IMR-90 (cell line): ENCODE data around the gene SETD3. TPM values are rescaled to one million over a fixed set of nuclear protein-coding genes. Genes with fewer than 3 reads are reported as not detected.

Experiments used
- ATAC-seq: fragments of 200-7000 bp; cut with Tn5 transposase; 2 replicates; pipeline ENCODE4 v1.9.1; 2020; ENCODE audit warnings: low read depth, mild to moderate bottlenecking, moderate library complexity
- BruUV-seq: library from RNA; stranded (reverse); fragments of 400-500 nt; replicated peaks from 2 replicates; lab custom pipeline; 2021; lab: Mats Ljungman, UMichigan
- CTCF ChIA-PET: fragments of 300-600 bp; formaldehyde crosslinking; extraction: SDS; loops from one replicate; lab custom pipeline; 2021; ENCODE audit warnings: antibody characterized with exemption; lab: Yijun Ruan, JAX
- POLR2A ChIA-PET: fragments of 300-600 bp; sonication (Branson Sonifier 250); formaldehyde crosslinking; loops from one replicate; lab custom pipeline; 2022; ENCODE audit warnings: antibody characterized with exemption; ENCODE audit not compliant: unreplicated experiment; lab: Charles Lee
- DNase-seq: peaks from one replicate; pipeline ENCODE4 v3.0.0; 2013
- H2AFZ ChIP-seq: replicated peaks from 2 replicates; pipeline ENCODE3; 2013; ENCODE audit warnings: low read length, mild to moderate bottlenecking; ENCODE audit not compliant: poor library complexity
- H2AK5ac ChIP-seq: 2 replicates; pipeline ENCODE4 v1.6.1; 2013; ENCODE audit warnings: low read depth, low read length, inconsistent platforms
- H2AK9ac ChIP-seq: replicated peaks from 2 replicates; pipeline ENCODE3; 2013; ENCODE audit warnings: mild to moderate bottlenecking, low read depth, low read length, moderate library complexity; ENCODE audit not compliant: poor library complexity
- H2BK120ac ChIP-seq: 2 replicates; pipeline ENCODE4 v1.6.1; 2013; ENCODE audit warnings: low read depth, low read length, inconsistent platforms
- H2BK15ac ChIP-seq: 3 replicates; pipeline ENCODE4 v1.6.1; 2013; ENCODE audit warnings: low read depth, low read length, inconsistent platforms
- H2BK20ac ChIP-seq: 2 replicates; pipeline ENCODE4 v1.6.1; 2013; ENCODE audit warnings: low read depth, mild to moderate bottlenecking, inconsistent platforms, low read length, moderate library complexity
- H2BK5ac ChIP-seq: 2 replicates; pipeline ENCODE4 v1.6.1; 2013; ENCODE audit warnings: mild to moderate bottlenecking, low read depth, low read length, inconsistent platforms; ENCODE audit not compliant: poor library complexity, severe bottlenecking
- H3K14ac ChIP-seq: replicated peaks from 2 replicates; pipeline ENCODE4 v1.6.1; 2013; ENCODE audit warnings: low read depth, low read length, inconsistent platforms
- H3K18ac ChIP-seq: 2 replicates; pipeline ENCODE4 v1.6.1; 2013; ENCODE audit warnings: low read depth, low read length, control low read depth
- H3K23ac ChIP-seq: 2 replicates; pipeline ENCODE4 v1.6.1; 2013; ENCODE audit warnings: low read depth, low read length, inconsistent platforms
- H3K27ac ChIP-seq: 2 replicates; pipeline ENCODE4 v1.5.1; 2013; ENCODE audit warnings: mild to moderate bottlenecking, control low read depth, low read length; ENCODE audit not compliant: insufficient read depth
- H3K27me3 ChIP-seq: 2 replicates; pipeline ENCODE4 v1.6.1; 2013; ENCODE audit warnings: low read length; ENCODE audit not compliant: control insufficient read depth, insufficient read depth
- H3K36me3 ChIP-seq: 2 replicates; pipeline ENCODE4 v1.6.1; 2013; ENCODE audit warnings: low read length, mixed read lengths; ENCODE audit not compliant: control insufficient read depth, insufficient read depth
- H3K4ac ChIP-seq: 2 replicates; pipeline ENCODE4 v1.6.1; 2013; ENCODE audit warnings: low read depth, low read length, inconsistent platforms
- H3K4me1 ChIP-seq: 2 replicates; pipeline ENCODE4 v1.6.1; 2013; ENCODE audit warnings: low read length, mixed read lengths; ENCODE audit not compliant: control insufficient read depth, insufficient read depth
- H3K4me2 ChIP-seq: 2 replicates; pipeline ENCODE4 v1.6.1; 2013; ENCODE audit warnings: low read depth, mild to moderate bottlenecking, control low read depth, low read length, moderate library complexity
- H3K4me3 ChIP-seq: 2 replicates; pipeline ENCODE4 v1.5.1; 2013; ENCODE audit warnings: low read depth, mild to moderate bottlenecking, control low read depth, low read length, moderate library complexity; ENCODE audit not compliant: insufficient read depth
- H3K56ac ChIP-seq: 2 replicates; pipeline ENCODE4 v1.6.1; 2013; ENCODE audit warnings: low read length, inconsistent platforms; ENCODE audit not compliant: insufficient read depth; ENCODE audit errors: extremely low read depth
- H3K79me1 ChIP-seq, 2 experiments: 2 replicates each; pipeline ENCODE4 v1.6.1; 2013; ENCODE audit warnings: low read length in 2 of 2, inconsistent platforms in 1 of 2, low read depth in 1 of 2
- H3K9ac ChIP-seq: 2 replicates; pipeline ENCODE4 v1.6.1; 2013; ENCODE audit warnings: low read depth, low read length, control low read depth
- H3K9me1 ChIP-seq: 2 replicates; pipeline ENCODE4 v1.6.1; 2013; ENCODE audit warnings: low read length, inconsistent platforms; ENCODE audit not compliant: insufficient read depth
- H3K9me3 ChIP-seq: 2 replicates; pipeline ENCODE4 v1.6.1; 2013; ENCODE audit warnings: low read length; ENCODE audit not compliant: control insufficient read depth, insufficient read depth
- H4K20me1 ChIP-seq: 2 replicates; pipeline ENCODE4 v1.6.1; 2013; ENCODE audit warnings: low read length, inconsistent platforms; ENCODE audit not compliant: insufficient read depth
- H4K5ac ChIP-seq: 2 replicates; pipeline ENCODE4 v1.6.1; 2013; ENCODE audit warnings: mild to moderate bottlenecking, low read depth, low read length, control low read depth
- H4K8ac ChIP-seq, 2 experiments: 2 replicates each; pipeline ENCODE4 v1.6.1; 2013; ENCODE audit warnings: low read depth in 2 of 2, low read length in 2 of 2, control low read depth in 1 of 2, inconsistent platforms in 1 of 2
- H4K91ac ChIP-seq: 2 replicates; pipeline ENCODE4 v1.6.1; 2013; ENCODE audit warnings: low read depth, low read length, inconsistent platforms; ENCODE audit not compliant: insufficient read depth
- BHLHE40 ChIP-seq: fragments of 150-350 bp; IDR thresholded peaks from 2 replicates; pipeline ENCODE4 v1.6.1; 2016; ENCODE audit warnings: mild to moderate bottlenecking, low read depth, low read length
- CEBPB ChIP-seq: IDR thresholded peaks from 2 replicates; pipeline ENCODE4 v1.6.1; 2012; ENCODE audit warnings: low read depth, low read length, improper control_type of control experiment
- CHD1 ChIP-seq: IDR thresholded peaks from 2 replicates; pipeline ENCODE4 v1.6.1; 2012; ENCODE audit warnings: low read depth, low read length, improper control_type of control experiment
- FOS ChIP-seq: fragments of 150-350 bp; IDR thresholded peaks from 2 replicates; pipeline ENCODE4 v1.6.1; 2016; ENCODE audit warnings: low read depth, low read length
- MAFK ChIP-seq: IDR thresholded peaks from 2 replicates; pipeline ENCODE4 v1.6.1; 2012; ENCODE audit warnings: low read depth, low read length, improper control_type of control experiment
- MAZ ChIP-seq: IDR thresholded peaks from 2 replicates; pipeline ENCODE4 v1.6.1; 2012; ENCODE audit warnings: low read depth, mild to moderate bottlenecking, low read length, improper control_type of control experiment, moderate library complexity, borderline replicate concordance
- MXI1 ChIP-seq: IDR thresholded peaks from 2 replicates; pipeline ENCODE4 v1.6.1; 2012; ENCODE audit warnings: low read depth, mild to moderate bottlenecking, low read length, moderate library complexity, borderline replicate concordance
- NFE2L2 ChIP-seq: fragments of 150-350 bp; IDR thresholded peaks from 2 replicates; pipeline ENCODE4 v1.6.1; 2016; ENCODE audit warnings: low read depth, mild to moderate bottlenecking, low read length
- POLR2A ChIP-seq: IDR thresholded peaks from 2 replicates; pipeline ENCODE4 v1.6.1; 2012; ENCODE audit warnings: mild to moderate bottlenecking, low read depth, low read length
- RCOR1 ChIP-seq: IDR thresholded peaks from 2 replicates; pipeline ENCODE4 v1.6.1; 2012; ENCODE audit warnings: mild to moderate bottlenecking, low read length, improper control_type of control experiment; ENCODE audit not compliant: insufficient replicate concordance
- USF2 ChIP-seq: fragments of 150-350 bp; IDR thresholded peaks from 2 replicates; pipeline ENCODE4 v1.6.1; 2017; ENCODE audit warnings: mild to moderate bottlenecking, antibody characterized with exemption, low read length, low read depth
- WGBS, 2 experiments: methylation state at CpG; one replicate each; pipeline versions ENCODE4 v1.1.5 to v1.1.7; 2013; ENCODE audit warnings: missing lambda C conversion rate in 2 of 2; ENCODE audit not compliant: insufficient read length in 1 of 2; ENCODE audit errors: extremely low coverage in 2 of 2; 5-methylcytosine and 5-hydroxymethylcytosine counted together
- dilution Hi-C: fragments of 300-500 bp; cut with HindIII; formaldehyde crosslinking; loops from one replicate; pipeline ENCODE4 v1.14.3; 2018; ENCODE audit warnings: low sequenced_read_pairs; ENCODE audit not compliant: unreplicated experiment
- in situ Hi-C: fragments of 300-500 bp; cut with MboI; formaldehyde crosslinking; loops from 3 replicates; pipeline ENCODE4 v1.14.3; 2019; ENCODE audit warnings: low sequenced_read_pairs, inconsistent platforms, mixed read lengths
- intact Hi-C: fragments of 100-400 bp; cut with micrococcal nuclease; formaldehyde crosslinking; loops from 2 replicates; pipeline ENCODE4 v1.10.0; 2022
- polyA plus RNA-seq, 3 experiments: library from polyadenylated mRNA; depleted of rRNA; stranded (reverse); fragments of >200 nt; gene quantifications; 2 replicates each; pipeline ENCODE4 v1.2.3, GENCODE V29; 2012; ENCODE audit warnings: low replicate concordance in 1 of 3
- total RNA-seq: library from RNA; depleted of rRNA; stranded (reverse); fragments of >200 nt; gene quantifications from 2 replicates; pipeline ENCODE4 v1.2.3, GENCODE V29; 2012
- TF ChIP-seq, protein P1 (sequence below): fragments of 150-350 bp; IDR thresholded peaks from 2 replicates; pipeline ENCODE4 v1.6.1; 2016; ENCODE audit warnings: low read depth, mild to moderate bottlenecking, low read length, moderate library complexity, borderline replicate concordance

Gene SETD3
- total and polyA plus RNA-seq, 2 of the 4 experiments (the other 2 are of a cell fraction), result 18.8 to 31.9 TPM

- no TSS peak for BruUV-seq
- ChIA-PET CTCF (no interaction called here), POLR2A (no interaction called here)
- Histone ChIP-seq H3K27ac (no peak overlapping the region), H3K9me3 (no peaks in the 10 kb centered on the region), H2AK5ac (no peak overlapping the region), H3K36me3 (no peaks in the 10 kb centered on the region; the same call in none of the 2 replicates), H4K8ac (no peak overlapping the region), H3K23ac (no peak overlapping the region), H4K5ac (no peak overlapping the region), H2BK5ac (no peak overlapping the region), H3K79me1 (peaks cover 24 to 81% of the 10 kb centered on the region in 2 experiments), H3K4ac (0 out of 2 replicates have a peak overlapping the region, but pooled peaks have one; percentile 2), H3K14ac (no peak overlapping the region), H4K20me1 (peaks cover 41% of the 10 kb centered on the region), H2AK9ac (no peak overlapping the region), H3K9me1 (peaks cover 10% of the 10 kb centered on the region), H4K91ac (no peak overlapping the region), H2AFZ (no peak overlapping the region), H3K4me3 (no peak overlapping the region), H3K4me2 (no peak overlapping the region), H3K27me3 (no peaks in the 10 kb centered on the region), H3K9ac (no peak overlapping the region), H2BK15ac (no peak overlapping the region), H3K56ac (no peak overlapping the region), H2BK120ac (no peak overlapping the region; the same call in 1 of the 2 replicates), H3K18ac (no peak overlapping the region), H3K4me1 (peaks cover 29% of the 10 kb centered on the region), H2BK20ac (no peak overlapping the region)
- TF ChIP-seq MAFK, result no peak
- TF ChIP-seq, protein P1, sequence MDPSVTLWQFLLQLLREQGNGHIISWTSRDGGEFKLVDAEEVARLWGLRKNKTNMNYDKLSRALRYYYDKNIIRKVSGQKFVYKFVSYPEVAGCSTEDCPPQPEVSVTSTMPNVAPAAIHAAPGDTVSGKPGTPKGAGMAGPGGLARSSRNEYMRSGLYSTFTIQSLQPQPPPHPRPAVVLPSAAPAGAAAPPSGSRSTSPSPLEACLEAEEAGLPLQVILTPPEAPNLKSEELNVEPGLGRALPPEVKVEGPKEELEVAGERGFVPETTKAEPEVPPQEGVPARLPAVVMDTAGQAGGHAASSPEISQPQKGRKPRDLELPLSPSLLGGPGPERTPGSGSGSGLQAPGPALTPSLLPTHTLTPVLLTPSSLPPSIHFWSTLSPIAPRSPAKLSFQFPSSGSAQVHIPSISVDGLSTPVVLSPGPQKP, result no peak
- TF ChIP-seq CEBPB, result no peak
- no peak for TF ChIP-seq USF2
- no peak for TF ChIP-seq POLR2A
- TF ChIP-seq CHD1, result no peak
- no peak for TF ChIP-seq RCOR1
- no peak for TF ChIP-seq BHLHE40
- TF ChIP-seq NFE2L2, result no peak
- TF ChIP-seq MAZ, result no peak
- TF ChIP-seq FOS, result no peak
- TF ChIP-seq MXI1, result no peak
- DNase-seq (no peak), ATAC-seq (no peak)
- no CpG with 5 or more reads among the region's 6 CpGs for WGBS, 2 experiments
- dilution Hi-C loops (no loop called here), intact Hi-C loops (loop anchor here (5.0 kb wide), 1 partner anchor 162 kb away; the partner anchor contains the start of gene CYP46A1), in situ Hi-C loops (loop anchor here (5.0 to 10.0 kb wide), 2 partner anchors 102 to 385 kb away; no protein-coding TSS in a partner anchor)
Observed at GRCh38 chr14:99519931-99520421, 39.3 kb upstream of the SETD3 start.
